Measurements from ENCODE around the gene PAX6. TPM values are rescaled to one million over a fixed set of nuclear protein-coding genes. Genes with fewer than 3 reads are reported as not detected.

Gene PAX6
- total and polyA plus RNA-seq, 9 of the 15 experiments (the other 6 are each of a cell fraction or from before 2014, with no cell fraction given) = 1.5 to 10.9 (median 5.3) TPM

GRCh38 chr11:31824879-31825837, 14.0 kb upstream of the PAX6 start:
- peaks cover 59 to 67% of the 10 kb centered on the region in 2 experiments; a peak in 4 of 5 replicates for H3K27me3 ChIP-seq (ENCODE audit: control insufficient read depth in 2 of 2, insufficient read depth in 2 of 2, low read length in 2 of 2)
- H3K4me2 ChIP-seq (ENCODE audit: insufficient read depth, low read length) = no peak overlapping the region
- H3K4me1 ChIP-seq (replicated peaks in 1 of 2; ENCODE audit: control insufficient read depth in 2 of 2, insufficient read depth in 2 of 2, low read length in 2 of 2) = peaks cover 0 to 18% of the 10 kb centered on the region in 2 experiments; a peak in 3 of 5 replicates
- H3K36me3 ChIP-seq (ENCODE audit: control insufficient read depth, insufficient read depth, low read length) = no peaks in the 10 kb centered on the region
- in situ Hi-C loops (cut with MboI) (no loop called here), intact Hi-C loops (cut with micrococcal nuclease) (no loop called here)
- H3K79me2 ChIP-seq (ENCODE audit: control insufficient read depth, insufficient read depth, low read length) = no peaks in the 10 kb centered on the region
- ChIA-PET POLR2A (interaction anchor here (0.7 kb wide), 1 partner anchor 15 kb away, joined by 3 read pairs; no protein-coding TSS in a partner anchor), CTCF (ENCODE audit: low intra/inter-chr PET ratio) (no interaction called here)
- H3K27ac ChIP-seq (ENCODE audit: extremely low read depth, low read depth, low read length) = no peak overlapping the region
- ATAC-seq (no peak), DNase-seq (ENCODE audit: extremely low read depth in 1 of 4, low spot score in 3 of 4) (no peak), FAIRE-seq (no peak)
- TF ChIP-seq ZNF23 (CRISPR knock-in tag; IDR thresholded peaks at IDR 0.05) (no peak), ZBTB33 (CRISPR knock-in tag; IDR thresholded peaks at IDR 0.05) (peak; percentile 57; the same call in 1 of the 2 replicates), ASH1L (IDR thresholded peaks at IDR 0.05; ENCODE audit: borderline replicate concordance, low read depth, partially characterized antibody) (no peak), ZBTB12 (CRISPR knock-in tag; IDR thresholded peaks at IDR 0.05) (no peak), ZKSCAN3 (CRISPR knock-in tag; IDR thresholded peaks at IDR 0.05) (no peak)
- H3K9me3 ChIP-seq (replicated peaks; ENCODE audit: control insufficient read depth, insufficient read depth, low read depth, low read length) = no peaks in the 10 kb centered on the region
- no peak overlapping the region for H3K4me3 ChIP-seq
- no peak overlapping the region for H2AFZ ChIP-seq (ENCODE audit: low read depth, low read length)
- H4K20me1 ChIP-seq (replicated peaks; ENCODE audit: control insufficient read depth, insufficient read depth, low read length) = no peaks in the 10 kb centered on the region
- BruUV-seq (replicated peaks) = no TSS peak
- no peaks in the 10 kb centered on the region for H3K9me1 ChIP-seq (ENCODE audit: control insufficient read depth, insufficient read depth, low read length)
- H3K9ac ChIP-seq (ENCODE audit: insufficient read depth in 1 of 2, low read depth in 2 of 2, low read length in 2 of 2) = no peak overlapping the region
- WGBS (ENCODE audit: insufficient coverage, low coverage, missing lambda C conversion rate) = 36% methylated on average over 47 of the region's 52 CpGs

Measured in K562 (cell line).